Transverse colon (tissue), 4 donors: ENCODE data around the gene IL3. TPM values are rescaled to one million over a fixed set of nuclear protein-coding genes. Genes with fewer than 3 reads are reported as not detected.

Experiments
- DNase-seq: peaks from one replicate; pipeline ENCODE4 v3.0.0-alpha.2; 2019
- H3K27ac ChIP-seq, 4 donors: fragments of 200-600 bp; sonication (generic); 2 replicates each; pipeline ENCODE4 v1.5.1; 2016 to 2018; ENCODE audit warnings: inconsistent platforms in 4 of 4
- H3K27me3 ChIP-seq: fragments of 200-600 bp; sonication (generic); 2 replicates; pipeline ENCODE4 v1.5.1; 2017; ENCODE audit warnings: inconsistent platforms
- H3K36me3 ChIP-seq, 4 donors: fragments of 200-600 bp; sonication (generic); 2 replicates each; pipeline ENCODE4 v1.5.1; 2017 to 2019; ENCODE audit warnings: inconsistent platforms in 4 of 4
- H3K4me1 ChIP-seq, 4 donors: fragments of 200-600 bp; sonication (generic); 2 replicates each; pipeline ENCODE4 v1.5.1; 2017 to 2020; ENCODE audit warnings: inconsistent platforms in 4 of 4
- H3K4me3 ChIP-seq, 4 donors: fragments of 200-600 bp; sonication (generic); 1 replicate in 1 of 4; 2 replicates in 3 of 4; pipeline versions ENCODE4 v1.5.1 to v1.6.1; 2017 to 2019; ENCODE audit warnings: inconsistent platforms in 4 of 4
- H3K9me3 ChIP-seq, 2 donors: fragments of 200-600 bp; sonication (generic); 2 replicates each; pipeline ENCODE4 v1.5.1; 2017 to 2019; ENCODE audit warnings: inconsistent platforms in 2 of 2
- EP300 ChIP-seq: sonication (generic); formaldehyde crosslinking; IDR thresholded peaks from one replicate; pipeline ENCODE4 v1.6.1; 2017; ENCODE audit warnings: antibody characterized with exemption, low read depth
- POLR2A ChIP-seq: fragments of 450-650 bp; IDR thresholded peaks from one replicate; pipeline ENCODE4 v1.6.1; 2016; ENCODE audit warnings: antibody characterized with exemption, mild to moderate bottlenecking, moderate library complexity
- POLR2AphosphoS5 ChIP-seq, 3 donors: sonication (generic); formaldehyde crosslinking; IDR thresholded peaks; one replicate each; pipeline ENCODE4 v1.6.1; 2016; ENCODE audit warnings: antibody characterized with exemption in 3 of 3
- WGBS, 2 donors: methylation state at CpG; one replicate each; pipeline ENCODE4 v1.1.5; 2018; ENCODE audit warnings: low coverage in 1 of 2; 5-methylcytosine and 5-hydroxymethylcytosine counted together
- in situ Hi-C, 4 donors: fragments of 200-750 bp; cut with MboI; loops; one replicate each; pipeline versions ENCODE4 v1.15.0 to v1.15.1; 2017; ENCODE audit warnings: low sequenced_read_pairs in 3 of 4, low pct_ligation_motif_present in 1 of 4, low pct_unique_long_range_greater_than_20kb in 1 of 4
- intact Hi-C: fragments of 100-400 bp; cut with DNase I; formaldehyde crosslinking; loops from one replicate; pipeline ENCODE4 v1.15.1; 2023; ENCODE audit warnings: low total_unique reads
- total RNA-seq, 4 donors: library from RNA; depleted of rRNA; stranded (reverse); fragments of >200 nt; gene quantifications; one replicate each; pipeline ENCODE4 v1.1.0, GENCODE V29; 2016
- TF ChIP-seq, protein P1 (sequence below), 5 experiments: fragments of 200-600 bp in 3 of 5; fragments of 450-650 bp in 2 of 5; sonication (generic) in 3 of 5; IDR thresholded peaks; 1 replicate in 2 of 5; 2 replicates in 3 of 5; pipeline ENCODE4 v1.5.1; 2016 to 2017; ENCODE audit warnings: antibody characterized with exemption in 5 of 5, inconsistent platforms in 3 of 5, mild to moderate bottlenecking in 2 of 5, moderate library complexity in 1 of 5

Gene IL3
- total RNA-seq, 4 donors from 2014 or later: not detected

DNA sequence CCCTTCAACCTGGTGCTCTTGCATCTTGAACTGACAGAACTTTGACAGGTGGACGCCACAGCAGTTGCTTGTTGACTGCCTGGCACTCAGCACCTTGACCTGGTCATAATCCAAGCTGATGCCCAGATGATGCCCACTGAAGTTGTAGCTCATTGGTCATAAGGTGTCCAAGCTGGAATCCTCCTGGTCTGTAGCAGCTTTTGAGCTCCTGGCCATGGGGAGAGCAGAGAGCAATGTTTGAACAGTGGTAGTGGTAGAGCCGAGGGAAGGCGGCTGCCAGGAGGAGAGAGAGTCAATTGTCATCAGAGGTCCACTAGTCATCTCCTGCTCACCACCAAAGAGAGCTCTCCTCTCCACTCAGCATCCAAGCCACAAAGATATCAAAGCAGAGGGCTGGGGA, 36.4 kb downstream of the IL3 start:
- 92 to 100% methylated on average over 1 to 3 of the region's 3 CpGs for WGBS, 2 donors
- intact Hi-C loops (no loop called here), in situ Hi-C loops (no loop called here)
- H3K36me3 ChIP-seq: no peaks in the 10 kb centered on the region
- no peak overlapping the region for H3K27ac ChIP-seq
- DNase-seq: no peak
- H3K4me3 ChIP-seq: no peak overlapping the region
- H3K27me3 ChIP-seq: no peaks in the 10 kb centered on the region
- H3K9me3 ChIP-seq: no peaks in the 10 kb centered on the region
- TF ChIP-seq POLR2A (no peak), POLR2AphosphoS5 (IDR thresholded peaks at IDR 0.05) (no peak), EP300 (no peak)
- TF ChIP-seq, protein P1, sequence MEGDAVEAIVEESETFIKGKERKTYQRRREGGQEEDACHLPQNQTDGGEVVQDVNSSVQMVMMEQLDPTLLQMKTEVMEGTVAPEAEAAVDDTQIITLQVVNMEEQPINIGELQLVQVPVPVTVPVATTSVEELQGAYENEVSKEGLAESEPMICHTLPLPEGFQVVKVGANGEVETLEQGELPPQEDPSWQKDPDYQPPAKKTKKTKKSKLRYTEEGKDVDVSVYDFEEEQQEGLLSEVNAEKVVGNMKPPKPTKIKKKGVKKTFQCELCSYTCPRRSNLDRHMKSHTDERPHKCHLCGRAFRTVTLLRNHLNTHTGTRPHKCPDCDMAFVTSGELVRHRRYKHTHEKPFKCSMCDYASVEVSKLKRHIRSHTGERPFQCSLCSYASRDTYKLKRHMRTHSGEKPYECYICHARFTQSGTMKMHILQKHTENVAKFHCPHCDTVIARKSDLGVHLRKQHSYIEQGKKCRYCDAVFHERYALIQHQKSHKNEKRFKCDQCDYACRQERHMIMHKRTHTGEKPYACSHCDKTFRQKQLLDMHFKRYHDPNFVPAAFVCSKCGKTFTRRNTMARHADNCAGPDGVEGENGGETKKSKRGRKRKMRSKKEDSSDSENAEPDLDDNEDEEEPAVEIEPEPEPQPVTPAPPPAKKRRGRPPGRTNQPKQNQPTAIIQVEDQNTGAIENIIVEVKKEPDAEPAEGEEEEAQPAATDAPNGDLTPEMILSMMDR (IDR thresholded peaks at IDR 0.05): no peak
- no peaks in the 10 kb centered on the region for H3K4me1 ChIP-seq

DNA sequence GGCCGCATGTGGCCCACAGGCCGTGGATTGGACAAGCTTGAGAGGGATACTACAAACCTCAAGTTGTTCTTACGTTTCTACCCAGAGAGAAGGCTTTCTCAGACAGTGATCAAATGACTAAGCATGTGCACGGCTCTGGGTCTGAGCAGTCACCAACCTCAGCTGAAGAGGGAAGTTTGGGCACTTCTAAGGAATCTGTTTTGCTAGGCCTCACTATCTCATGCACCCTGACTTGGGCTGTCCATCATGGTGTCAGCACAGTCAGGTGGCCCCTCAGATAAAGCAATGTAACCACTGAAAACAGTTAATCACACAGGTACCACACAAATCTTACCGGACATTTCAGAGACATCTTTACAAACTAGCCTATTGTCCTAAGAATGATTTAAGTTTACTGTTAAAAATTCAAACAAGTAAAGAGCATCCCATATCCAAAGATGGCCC, 37.7 kb downstream of the IL3 start:
- H3K9me3 ChIP-seq: no peaks in the 10 kb centered on the region
- 68 to 100% methylated on average over 3 to 5 of the region's 5 CpGs for WGBS, 2 donors
- in situ Hi-C loops: no loop called here
- no peak overlapping the region for H3K4me3 ChIP-seq
- H3K36me3 ChIP-seq: no peaks in the 10 kb centered on the region
- intact Hi-C loops: no loop called here
- H3K4me1 ChIP-seq: peaks cover 0 to 4% (median 2%) of the 10 kb centered on the region in 4 donors
- DNase-seq: no peak
- H3K27me3 ChIP-seq: no peaks in the 10 kb centered on the region
- TF ChIP-seq POLR2AphosphoS5 (IDR thresholded peaks at IDR 0.05): no peak
- TF ChIP-seq EP300: no peak
- TF ChIP-seq POLR2A: no peak
- TF ChIP-seq, protein P1 (IDR thresholded peaks at IDR 0.05): no peak
- H3K27ac ChIP-seq: no peak overlapping the region

DNA sequence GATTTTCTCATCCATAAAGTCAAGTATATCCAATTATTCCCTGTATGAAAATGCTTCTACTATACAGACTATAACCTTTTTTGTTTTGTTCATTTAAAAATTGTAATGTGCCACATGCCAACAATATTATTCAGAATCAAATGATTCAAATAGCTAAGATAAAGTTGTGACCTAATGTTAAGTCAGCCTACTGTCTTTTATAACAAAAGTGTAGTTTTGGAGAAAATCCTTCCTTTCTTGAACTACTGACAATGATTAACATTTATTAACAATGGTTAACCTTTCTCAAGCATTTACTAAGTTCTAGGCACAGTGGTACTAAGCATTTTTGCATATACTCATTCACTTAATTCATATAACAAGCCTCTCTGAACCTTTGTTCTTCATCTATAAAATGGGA, 38.2 kb downstream of the IL3 start:
- no peaks in the 10 kb centered on the region for H3K36me3 ChIP-seq
- TF ChIP-seq POLR2A (no peak), EP300 (no peak), POLR2AphosphoS5 (IDR thresholded peaks at IDR 0.05) (no peak)
- TF ChIP-seq, protein P1 (IDR thresholded peaks at IDR 0.05): no peak
- H3K27ac ChIP-seq: no peak overlapping the region
- in situ Hi-C loops (no loop called here), intact Hi-C loops (no loop called here)
- H3K4me1 ChIP-seq: peaks cover 0 to 8% (median 5%) of the 10 kb centered on the region in 4 donors
- H3K4me3 ChIP-seq: no peak overlapping the region
- DNase-seq: no peak
- no peaks in the 10 kb centered on the region for H3K9me3 ChIP-seq
- no peaks in the 10 kb centered on the region for H3K27me3 ChIP-seq

DNA sequence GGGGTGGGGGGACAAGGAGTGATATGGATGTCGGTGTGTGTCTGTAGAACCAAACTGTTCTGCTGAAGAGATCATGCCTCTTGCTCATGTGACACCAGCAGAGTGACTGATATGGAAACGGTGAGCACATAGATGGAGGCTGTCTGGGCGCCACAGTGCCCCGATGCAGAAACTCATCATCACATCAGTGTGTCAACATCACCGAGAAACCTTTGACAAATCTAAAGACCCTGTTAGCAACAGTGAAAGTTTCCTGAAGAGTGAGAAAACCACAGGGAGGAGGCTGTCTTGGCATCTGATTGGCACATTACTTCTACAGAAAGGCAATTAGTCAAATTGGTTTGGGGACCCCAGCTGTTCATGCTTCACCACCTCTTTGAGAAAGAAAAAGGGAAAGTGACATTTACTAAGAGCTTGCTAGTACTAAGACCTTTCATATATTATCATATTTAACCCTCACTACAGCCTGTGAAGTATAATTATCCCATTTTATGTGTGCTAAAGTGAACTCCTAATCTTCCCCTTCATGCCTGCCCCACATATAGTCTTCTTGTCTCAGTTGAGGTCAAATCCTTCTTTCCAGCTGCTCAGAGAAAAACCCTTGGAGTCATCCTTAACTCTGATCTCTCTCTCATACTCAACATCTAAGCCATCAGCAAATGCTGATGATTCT, 38.8 kb downstream of the IL3 start:
- intact Hi-C loops: no loop called here
- Histone ChIP-seq H3K27ac (no peak overlapping the region), H3K4me1 (peaks cover 2 to 14% (median 11%) of the 10 kb centered on the region in 4 donors), H3K36me3 (no peaks in the 10 kb centered on the region), H3K4me3 (no peak overlapping the region), H3K27me3 (no peaks in the 10 kb centered on the region), H3K9me3 (no peaks in the 10 kb centered on the region)
- in situ Hi-C loops: no loop called here
- no peak for TF ChIP-seq POLR2AphosphoS5 (IDR thresholded peaks at IDR 0.05)
- no peak for TF ChIP-seq POLR2A
- TF ChIP-seq EP300: no peak
- TF ChIP-seq, protein P1 (IDR thresholded peaks at IDR 0.05): no peak
- 85% methylated on average over 5 of the region's 5 CpGs; no CpG with 5 or more reads in 1 of the 2 donors for WGBS, 2 donors
- no peak for DNase-seq
